Lower leg skin (tissue), 3 donors: ENCODE data around the gene SLC27A2.

Source experiments
- CTCF ChIP-seq, 3 donors: fragments of 450-650 bp; IDR thresholded peaks; one replicate each; pipeline ENCODE4 v1.5.1; 2016; ENCODE audit warnings: antibody characterized with exemption in 3 of 3, mild to moderate bottlenecking in 3 of 3, moderate library complexity in 2 of 3
- POLR2A ChIP-seq, 2 donors: fragments of 450-650 bp; IDR thresholded peaks; one replicate each; pipeline ENCODE4 v1.6.1; 2016 to 2017; ENCODE audit warnings: antibody characterized with exemption in 2 of 2, mild to moderate bottlenecking in 1 of 2, moderate library complexity in 1 of 2

GRCh38 chr15:50225057-50225456, 43.1 kb downstream of the SLC27A2 start:
- no peak for TF ChIP-seq POLR2A (IDR thresholded peaks at IDR 0.05)
- TF ChIP-seq CTCF (IDR thresholded peaks at IDR 0.05): no peak
